Stimulated activated naive CD4-positive, alpha-beta T cell (primary cell): ENCODE data around the gene CNPY1.

Experiments
- DNase-seq, 6 experiments: peaks; one replicate each; lab custom pipeline; 2025; lab: John Stamatoyannopoulos, UW

Gene CNPY1

GRCh38 chr7:155453296-155454182, 92.8 kb downstream of the CNPY1 start:
- DNase-seq = no peak

GRCh38 chr7:155452505-155453295, 93.7 kb downstream of the CNPY1 start:
- no peak for DNase-seq

GRCh38 chr7:155451840-155452239, 94.5 kb downstream of the CNPY1 start:
- no peak for DNase-seq
